ENCODE results near the gene CMSS1.
"Not testable (repeated sequence)": the region's sequence is repeated elsewhere in the genome, so short reads cannot be mapped to it uniquely, and the experiment has no call there.

Gene CMSS1

DNA sequence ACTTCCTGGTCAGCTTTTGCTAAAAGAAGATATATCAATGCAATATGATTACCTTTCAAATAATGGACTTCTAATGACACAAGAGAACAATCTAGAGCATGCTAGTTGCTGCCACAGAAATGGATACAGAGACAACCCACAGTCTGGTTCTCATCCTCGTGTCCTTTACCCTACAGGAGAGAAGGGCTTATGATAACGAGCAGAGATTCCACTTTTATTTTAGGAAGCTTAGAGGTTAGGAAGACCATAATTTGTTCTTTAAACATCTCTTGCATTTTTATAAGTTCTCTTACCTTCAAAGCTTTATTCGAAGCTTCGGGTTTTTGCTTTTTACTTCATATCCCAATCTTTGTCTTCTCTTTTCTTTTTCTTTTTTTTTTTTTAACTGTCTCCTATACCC, 257.5 kb downstream of the CMSS1 start:
- no peak for DNase-seq (ENCODE audit: extremely low read depth in 1 of 2, low read depth in 1 of 2)

DNA sequence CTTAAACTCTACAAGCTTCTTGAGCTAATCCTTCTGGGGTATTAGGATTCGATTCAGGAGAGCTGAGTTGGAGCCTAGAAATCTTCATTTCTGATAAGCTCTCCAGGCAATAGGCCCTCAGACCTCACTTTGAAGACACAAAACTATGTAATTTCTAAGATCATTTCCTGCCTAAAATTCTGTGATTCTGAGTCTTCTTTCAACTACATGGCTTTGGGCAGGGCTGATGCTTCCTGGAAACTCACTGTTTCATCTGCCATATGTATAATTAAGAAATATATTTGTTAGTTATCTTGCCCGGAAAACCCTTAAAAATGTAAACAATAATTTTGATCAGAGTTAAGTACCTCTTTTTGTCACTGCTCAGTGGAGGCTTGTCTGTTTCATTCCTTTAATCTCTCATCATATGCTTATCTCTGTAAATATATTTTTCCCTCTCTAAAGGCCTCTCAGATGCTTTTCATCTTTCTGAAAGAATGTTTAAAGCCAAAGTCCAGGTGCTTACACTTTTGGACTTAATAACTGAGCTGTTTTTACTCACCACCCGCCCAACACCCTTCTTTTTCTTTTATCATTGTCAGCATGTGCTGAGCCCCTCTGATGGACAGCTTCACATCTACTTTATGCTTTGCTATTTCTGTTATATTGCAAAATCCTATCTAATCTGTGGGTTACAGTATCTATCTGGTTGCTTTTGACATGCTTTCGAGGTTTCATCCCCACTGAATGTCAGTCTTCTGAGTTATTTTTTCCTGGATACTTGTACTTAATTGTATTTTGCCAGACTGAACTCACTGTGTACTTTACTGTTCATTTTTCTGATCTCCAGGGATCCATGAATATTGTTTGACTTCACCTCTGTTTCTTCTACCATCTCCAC, 258.4 kb downstream of the CMSS1 start:
- no peak for DNase-seq (ENCODE audit: extremely low read depth in 1 of 2, low read depth in 1 of 2)

DNA sequence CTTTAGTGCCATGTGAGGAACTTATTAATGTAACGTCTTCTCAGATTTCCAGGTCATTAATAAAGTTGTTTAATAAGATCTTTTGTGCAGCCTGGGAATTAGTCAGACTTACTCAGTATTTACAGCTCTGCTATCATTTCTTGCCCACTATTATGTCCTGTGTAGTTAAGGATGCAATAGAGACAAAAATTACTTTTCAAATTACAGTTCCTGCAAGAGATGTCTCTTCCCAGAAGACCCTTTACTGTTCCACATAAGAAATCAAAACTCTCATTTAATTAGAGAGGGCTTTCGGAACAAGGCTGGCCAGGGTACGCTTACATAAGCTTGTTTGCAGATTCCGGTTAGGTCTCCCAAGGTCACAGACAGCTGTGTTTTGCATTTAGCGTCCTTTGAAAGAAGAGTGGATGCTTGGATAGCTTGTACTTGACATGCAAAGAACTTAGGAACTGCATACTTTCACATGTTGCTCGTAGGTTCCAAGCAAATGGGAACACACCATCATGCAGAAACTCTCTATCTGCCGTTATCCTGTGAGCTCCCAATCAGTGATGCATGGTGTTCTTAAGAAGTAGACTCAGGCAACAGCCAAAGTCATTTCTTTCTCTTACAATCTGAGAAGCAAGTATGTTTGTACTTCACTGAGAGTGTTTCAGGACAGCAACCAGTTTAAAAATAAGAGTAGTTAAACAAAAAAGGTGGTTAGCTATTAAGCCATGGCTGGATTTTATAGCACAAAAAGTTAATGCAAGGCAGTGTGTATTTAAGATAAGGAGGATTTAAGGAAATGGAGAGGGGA, 259.3 kb downstream of the CMSS1 start:
- no peak for DNase-seq (ENCODE audit: extremely low read depth in 1 of 2, low read depth in 1 of 2)

DNA sequence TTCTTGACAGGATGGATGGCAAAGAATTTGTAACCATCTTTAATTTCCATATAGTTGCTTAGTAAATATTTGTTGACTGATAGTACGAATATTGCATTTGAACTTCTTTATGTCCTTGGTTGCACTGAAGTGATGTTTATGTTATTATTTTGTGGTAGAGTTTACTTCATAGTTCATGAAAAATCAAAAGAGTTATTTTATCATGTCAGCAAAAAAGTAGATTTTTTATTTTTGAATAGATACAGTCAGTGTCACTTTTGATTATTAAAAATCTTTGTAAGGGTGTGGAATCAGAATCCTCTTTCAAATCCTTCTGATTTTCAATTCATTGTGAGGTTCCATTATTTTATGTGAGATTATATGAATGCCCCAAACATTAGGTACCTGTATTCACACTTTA, 261.7 kb downstream of the CMSS1 start:
- no peak for DNase-seq (ENCODE audit: extremely low read depth in 1 of 2, low read depth in 1 of 2)

DNA sequence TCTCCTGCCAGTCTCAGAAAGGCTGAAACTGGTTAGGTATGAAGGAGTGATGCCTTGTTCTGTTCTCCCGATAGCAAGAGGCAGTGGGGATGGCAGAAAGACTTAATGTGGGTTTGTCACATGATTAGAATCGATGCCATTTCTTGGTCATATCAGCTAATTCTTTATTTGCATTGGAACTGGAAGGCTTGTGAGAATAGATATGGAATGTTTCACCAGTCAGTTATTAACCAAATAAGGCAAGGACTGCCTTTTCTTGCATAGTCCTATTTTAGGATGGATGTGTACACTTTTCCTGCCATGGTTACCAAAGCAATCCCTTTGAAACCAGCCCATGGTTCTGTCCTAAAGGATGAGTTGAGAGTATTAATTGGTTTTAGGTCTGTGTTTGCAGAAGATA, 262.9 kb downstream of the CMSS1 start:
- no peak for DNase-seq (ENCODE audit: extremely low read depth in 1 of 2, low read depth in 1 of 2)

DNA sequence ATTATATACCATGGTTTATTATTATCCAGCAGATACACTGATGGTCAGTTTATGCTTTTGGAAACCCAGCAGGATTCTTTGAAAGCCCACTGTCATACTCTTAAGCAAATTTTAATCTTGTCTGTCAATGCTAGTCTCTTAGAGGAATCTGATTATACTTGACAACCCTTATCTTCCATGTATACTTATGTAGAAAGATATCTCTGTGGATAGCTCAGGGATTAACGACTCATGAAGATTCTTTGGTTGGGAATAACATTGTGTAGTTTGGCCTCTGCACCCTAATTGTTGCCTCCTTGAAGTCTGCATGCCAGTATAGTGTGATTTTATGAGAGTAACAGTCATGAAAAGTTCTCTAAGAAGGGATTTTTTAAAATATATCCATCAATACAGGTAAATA, 263.6 kb downstream of the CMSS1 start:
- no peak for DNase-seq (ENCODE audit: extremely low read depth in 1 of 2, low read depth in 1 of 2)

DNA sequence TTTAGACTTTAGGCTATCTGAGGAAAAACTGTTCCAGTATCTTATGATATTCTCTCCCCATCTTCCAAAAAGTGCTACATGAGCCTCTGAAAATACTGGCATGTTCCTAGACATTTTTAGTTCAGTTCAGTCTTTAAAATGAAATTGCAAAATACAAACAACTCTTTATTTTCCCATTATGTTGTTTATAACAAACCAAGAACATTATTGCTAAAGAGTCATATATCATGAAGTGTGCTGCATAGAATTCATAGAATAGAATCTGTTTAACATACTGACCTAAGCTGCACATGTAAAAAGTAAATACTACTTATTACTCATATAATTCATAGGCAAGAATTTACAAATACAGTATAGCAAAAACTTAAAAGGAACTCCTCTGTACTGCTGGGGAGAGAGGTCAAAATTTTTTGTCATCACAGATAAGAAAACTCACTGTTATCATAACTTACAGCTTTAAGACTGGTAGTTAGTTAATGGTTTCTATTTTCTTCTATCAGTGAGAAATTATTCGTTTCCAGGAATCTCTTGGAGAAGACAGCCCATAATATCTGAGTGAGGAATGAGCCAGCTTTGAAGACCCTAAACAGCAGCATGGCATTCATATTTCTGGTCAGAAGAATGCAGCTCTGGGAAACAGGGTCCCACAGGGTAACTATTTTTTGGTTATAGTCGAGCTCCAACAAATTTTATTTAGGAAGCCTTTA, 264.5 kb downstream of the CMSS1 start:
- DNase-seq (ENCODE audit: extremely low read depth in 1 of 2, low read depth in 1 of 2) = no peak

DNA sequence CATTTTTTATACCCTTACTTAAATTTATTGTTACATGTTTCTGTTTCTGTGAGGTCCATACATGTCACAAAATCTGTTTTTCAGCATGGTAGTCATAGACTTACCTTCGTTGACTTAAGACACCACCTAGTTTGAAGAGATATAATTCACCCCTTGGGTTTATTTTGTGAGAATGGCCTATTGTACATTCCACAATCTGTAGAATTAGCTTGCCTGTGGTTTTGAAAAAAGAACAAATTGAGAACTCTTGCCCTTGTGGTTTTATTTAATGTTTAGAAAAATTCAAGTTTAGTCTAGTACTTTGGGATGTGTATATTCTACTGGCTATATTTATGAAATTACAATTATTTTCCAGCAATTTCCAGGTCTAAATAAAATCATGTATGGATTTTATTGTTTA, 265.1 kb downstream of the CMSS1 start:
- DNase-seq (ENCODE audit: extremely low read depth in 1 of 2, low read depth in 1 of 2) = no peak

DNA sequence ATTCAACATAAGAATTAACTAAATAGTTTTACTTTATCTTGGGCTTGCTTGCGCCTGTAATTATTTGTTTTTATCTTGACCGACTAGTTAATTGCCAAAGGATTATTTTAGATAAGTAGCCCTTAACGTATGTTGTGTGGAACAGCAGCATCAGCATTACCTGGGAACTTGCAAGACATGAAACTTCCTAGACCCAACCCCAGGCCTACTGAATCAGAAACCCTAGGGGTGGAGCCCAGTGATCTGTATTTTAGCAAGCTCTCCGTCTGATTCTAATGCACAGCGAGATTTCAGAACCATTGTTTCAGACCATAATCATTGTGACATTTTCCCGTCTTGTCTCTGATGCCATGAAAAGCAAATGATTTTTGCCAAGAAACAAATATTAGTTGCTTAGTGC, 265.5 kb downstream of the CMSS1 start:
- DNase-seq (ENCODE audit: extremely low read depth in 1 of 2, low read depth in 1 of 2) = no peak

DNA sequence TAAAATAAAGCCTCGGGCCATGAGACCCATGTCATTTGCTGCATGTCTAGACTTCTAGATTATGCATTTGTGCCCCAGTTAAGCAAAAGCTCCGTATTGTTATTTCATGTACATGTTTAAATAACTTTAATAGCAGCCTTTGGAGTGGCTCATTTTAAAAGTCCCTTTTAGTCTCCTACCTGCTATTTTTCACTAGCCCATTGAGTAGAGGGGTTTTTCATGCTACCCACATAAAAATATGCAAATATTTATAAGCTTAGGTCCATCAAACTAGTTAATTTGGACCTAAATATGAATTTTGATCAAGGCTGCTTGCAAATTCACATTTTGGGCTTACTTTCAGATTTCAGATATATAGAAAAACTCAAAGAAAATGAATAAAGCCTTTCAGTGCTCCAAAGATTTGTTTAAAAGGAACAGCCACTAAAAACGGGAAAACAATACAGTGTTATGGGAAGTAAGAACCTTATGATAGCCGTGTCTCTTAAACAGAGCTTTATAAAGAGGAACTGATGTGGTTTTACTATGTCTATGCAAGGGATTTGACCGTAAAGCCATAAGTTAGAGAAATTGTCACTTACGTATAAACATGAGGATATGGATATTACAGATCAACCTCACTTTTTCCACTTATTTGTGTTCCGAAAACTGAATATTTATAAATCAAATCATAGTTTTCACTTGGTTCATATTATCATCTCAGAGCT, 266.6 kb downstream of the CMSS1 start:
- no peak for DNase-seq (ENCODE audit: extremely low read depth in 1 of 2, low read depth in 1 of 2)

DNA sequence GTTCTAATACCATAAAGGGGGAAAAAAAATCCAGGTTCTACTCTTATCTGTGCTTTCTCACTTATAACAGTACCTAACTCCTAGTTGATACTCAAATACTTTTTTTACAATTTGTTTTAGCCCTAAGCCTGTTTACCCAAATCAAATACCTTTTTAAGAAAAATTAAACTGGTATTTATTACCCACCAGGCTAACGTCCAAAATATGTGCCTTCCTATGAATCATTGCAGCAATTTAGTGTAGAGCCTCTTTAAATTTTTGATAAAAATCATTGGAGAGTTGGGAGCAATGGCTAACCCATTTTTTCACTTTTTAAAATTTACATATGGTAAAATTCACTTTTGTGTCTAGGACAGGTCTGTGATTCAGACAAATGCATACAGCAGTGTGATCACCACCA, 268.7 kb downstream of the CMSS1 start:
- no peak for DNase-seq (ENCODE audit: extremely low read depth in 1 of 2, low read depth in 1 of 2)

DNA sequence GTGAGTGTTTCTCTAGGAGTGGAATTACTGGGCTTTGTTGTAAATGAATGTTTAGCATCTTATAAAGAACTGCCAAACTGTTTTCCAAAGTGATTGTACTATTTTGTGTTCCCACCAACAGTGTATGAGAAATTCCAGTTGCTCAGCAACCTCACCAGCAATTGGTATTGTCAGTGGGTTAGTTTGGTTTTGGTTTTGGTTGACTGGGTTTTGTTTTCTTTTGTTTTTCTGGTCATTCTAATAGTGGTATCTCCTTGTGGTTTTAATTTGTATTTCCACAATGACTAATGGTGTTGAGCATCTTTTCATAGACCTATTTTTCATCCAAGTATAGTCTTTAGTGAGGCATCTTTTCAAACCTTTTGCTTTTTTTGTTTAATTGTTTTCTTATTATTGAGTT, 269.5 kb downstream of the CMSS1 start:
- DNase-seq (ENCODE audit: extremely low read depth in 1 of 2, low read depth in 1 of 2) = no peak

DNA sequence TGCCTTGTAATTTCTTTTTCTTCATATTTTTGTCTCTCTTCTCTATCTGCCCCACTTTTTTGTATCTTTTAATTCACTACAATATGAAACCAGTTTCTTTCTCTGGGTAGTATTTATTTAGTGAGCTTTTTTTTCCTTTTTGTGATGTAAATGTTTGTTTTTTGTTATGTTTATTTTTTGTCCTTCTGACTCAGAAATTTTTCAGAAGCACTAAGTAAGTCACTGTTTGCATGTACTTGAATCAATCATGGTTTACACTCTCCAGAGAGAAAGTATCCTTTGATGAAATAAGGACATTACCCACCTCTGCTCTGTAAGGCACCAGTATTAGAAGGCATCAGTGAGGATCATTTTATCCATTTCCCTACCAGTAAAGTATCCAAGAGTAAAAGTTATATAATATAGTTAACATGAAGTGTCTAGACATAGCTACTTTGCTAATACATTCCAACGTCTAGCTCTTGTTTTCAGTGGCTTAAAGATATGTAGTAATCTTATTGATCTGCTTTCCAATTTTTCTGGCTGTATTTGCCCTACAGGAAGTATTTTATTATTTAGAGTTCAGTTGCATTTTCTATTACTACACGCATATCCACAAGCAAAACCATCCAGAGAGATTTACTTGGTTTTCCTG, 271.2 kb downstream of the CMSS1 start:
- no peak for DNase-seq (ENCODE audit: extremely low read depth in 1 of 2, low read depth in 1 of 2)

DNA sequence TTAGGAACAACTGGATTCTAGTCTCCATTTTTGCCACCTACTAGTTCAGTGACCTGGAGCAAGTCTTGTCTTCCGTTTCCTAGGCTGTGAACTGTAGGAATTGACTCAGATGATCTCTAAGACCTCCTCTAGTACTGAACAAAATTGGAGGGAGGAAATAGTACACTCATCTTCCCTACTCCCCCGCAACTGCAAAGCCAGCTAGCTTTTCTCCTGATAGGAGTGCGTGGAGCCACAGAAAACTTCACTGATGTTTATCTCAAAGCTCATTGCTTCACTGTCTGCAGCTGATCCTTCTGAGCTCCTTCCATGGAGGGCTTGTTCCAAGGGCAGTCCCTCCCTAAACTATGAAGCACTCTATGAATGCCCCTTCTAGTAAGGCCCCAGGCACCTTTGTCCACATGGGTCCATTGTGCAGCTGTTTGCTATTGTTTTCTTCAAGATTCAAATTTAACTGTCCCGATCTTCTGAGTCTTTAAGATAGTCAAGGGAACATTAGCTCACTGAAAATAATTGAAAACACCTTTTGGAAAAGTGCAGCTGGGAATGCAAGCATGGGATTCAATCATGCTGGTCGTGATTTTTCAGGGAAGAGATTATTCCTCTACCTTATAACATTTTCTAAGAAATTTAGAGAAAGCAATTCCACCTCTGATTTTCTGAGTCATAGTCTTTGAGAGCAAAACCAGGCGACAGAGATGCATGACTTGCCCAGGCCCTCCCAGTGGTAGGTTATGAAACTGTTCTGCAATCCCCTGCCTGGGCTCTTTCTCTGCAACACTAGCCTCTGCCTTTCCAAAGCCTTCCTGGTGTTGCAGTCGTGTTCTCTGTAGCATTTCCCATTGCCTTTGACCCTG, 272.4 kb downstream of the CMSS1 start:
- DNase-seq (ENCODE audit: extremely low read depth in 1 of 2, low read depth in 1 of 2) = no peak

DNA sequence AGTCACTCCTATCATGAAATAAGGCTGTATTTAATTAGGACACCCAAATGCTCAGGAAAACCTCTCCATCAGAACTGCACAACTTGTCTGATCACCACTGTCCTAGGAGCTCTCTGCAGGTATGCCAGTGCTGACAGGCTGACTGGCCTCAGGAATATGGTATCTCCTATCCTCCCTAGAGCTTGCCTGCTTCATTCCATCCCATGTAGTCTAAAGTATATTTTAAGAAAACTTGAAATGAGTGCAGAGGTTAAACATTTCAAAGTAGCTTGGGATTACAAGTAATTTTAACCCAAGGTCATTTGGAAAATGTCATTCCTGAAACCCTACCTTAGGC, 273.0 kb downstream of the CMSS1 start:
- DNase-seq (ENCODE audit: extremely low read depth in 1 of 2, low read depth in 1 of 2) = no peak

DNA sequence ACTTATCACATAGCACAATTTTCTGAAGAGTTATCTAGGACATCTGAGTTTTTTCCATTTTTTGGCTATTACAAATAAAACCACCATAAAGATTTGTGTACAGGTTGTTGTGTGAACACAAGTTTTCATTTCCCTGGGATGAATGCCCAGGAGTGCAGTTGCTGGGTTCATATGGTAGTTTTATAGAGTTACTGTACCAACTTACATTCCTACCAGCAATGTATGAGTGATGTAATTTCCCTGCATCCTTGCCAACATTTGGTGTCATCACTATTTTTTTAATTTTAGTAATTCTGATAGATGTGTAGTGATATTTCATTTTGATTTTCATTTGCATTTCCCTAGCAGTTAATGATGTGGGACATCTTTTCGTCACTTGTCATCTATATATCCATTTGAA, 276.2 kb downstream of the CMSS1 start:
- no peak for DNase-seq (ENCODE audit: extremely low read depth in 1 of 2, low read depth in 1 of 2)

DNA sequence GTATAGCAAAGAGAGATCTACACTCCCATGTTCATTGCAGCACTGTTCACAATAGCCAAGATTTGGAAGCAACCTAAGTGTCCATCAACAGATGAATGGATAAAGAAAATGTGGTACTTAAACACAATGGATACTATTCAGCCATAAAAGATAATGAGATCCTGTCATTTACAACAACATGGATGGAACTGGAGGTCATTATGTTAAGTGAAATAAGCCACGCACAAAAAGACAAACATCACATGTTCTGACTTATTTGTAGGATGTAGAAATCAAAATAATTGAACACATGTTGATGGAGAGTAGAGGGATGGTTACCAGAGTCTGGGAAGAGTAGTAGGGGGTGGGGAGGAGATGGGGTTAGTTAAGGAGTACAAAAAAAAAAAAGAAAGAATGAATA, 278.6 kb downstream of the CMSS1 start:
- DNase-seq (ENCODE audit: extremely low read depth in 1 of 2, low read depth in 1 of 2) = not testable (repeated sequence)

DNA sequence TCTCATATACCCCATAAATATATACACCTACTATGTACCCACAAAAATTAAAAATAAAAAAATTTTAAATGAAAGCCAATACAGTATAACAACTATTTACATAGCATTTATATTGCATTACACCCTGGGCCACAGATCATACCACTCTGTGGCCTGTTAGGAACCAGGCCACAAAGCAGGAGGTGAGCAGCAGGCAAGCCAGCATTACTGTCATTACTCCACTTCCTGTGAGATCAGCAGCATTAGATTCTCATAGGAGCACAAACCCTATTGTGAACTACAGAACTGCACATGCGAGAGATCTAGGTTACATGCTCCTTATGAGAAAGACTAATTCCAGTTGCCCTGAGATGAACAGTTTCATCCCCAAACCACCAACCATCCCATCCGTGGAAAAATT, 279.2 kb downstream of the CMSS1 start:
- DNase-seq (ENCODE audit: extremely low read depth in 1 of 2, low read depth in 1 of 2) = no peak

DNA sequence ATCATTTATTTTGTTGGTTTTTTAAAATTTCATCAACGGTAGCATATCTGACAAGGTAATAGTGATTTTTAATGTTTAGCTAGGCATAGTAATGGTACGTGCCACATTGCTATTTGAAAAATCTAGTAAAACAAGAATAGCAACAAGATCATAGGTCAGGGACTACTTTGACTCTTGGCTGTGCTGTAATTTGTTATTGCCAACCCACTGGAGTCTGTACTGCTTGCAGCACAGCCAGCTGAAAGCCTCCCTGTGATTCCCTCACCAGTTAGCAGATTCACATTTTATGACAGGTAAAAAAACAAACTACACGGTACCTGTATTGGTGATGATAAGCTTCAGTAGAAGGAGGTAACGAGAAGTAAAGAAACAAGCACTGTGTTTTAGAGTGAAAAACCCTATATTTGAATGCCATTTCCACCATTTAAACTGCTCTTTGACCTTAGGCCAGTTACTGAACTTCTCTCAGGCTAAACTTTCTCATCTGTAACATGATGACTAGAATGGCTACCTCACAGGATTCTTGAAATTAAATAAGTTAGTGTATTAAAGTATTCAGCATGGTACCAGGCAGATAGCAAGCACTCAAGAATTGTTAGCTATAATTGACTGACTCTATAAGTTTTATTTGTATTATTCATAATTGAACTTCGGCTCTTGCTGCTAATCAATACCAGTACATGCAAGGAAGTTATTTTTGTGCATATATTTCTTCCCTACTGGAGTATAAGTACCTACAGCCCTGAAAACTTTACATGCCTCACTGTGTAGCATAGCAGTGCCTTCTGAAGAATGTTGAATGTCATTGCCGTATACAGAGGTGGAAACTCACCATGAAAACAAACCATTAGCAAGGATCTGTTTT, 280.5 kb downstream of the CMSS1 start:
- no peak for DNase-seq (ENCODE audit: extremely low read depth in 1 of 2, low read depth in 1 of 2)
